Activated CD4-positive, alpha-beta T cell treated with anti-CD3 and anti-CD28 coated beads for 1 hour (primary cell): ENCODE data around the gene IGSF8.
"Not testable (repeated sequence)": the region's sequence is repeated elsewhere in the genome, so short reads cannot be mapped to it uniquely, and the experiment has no call there.

Experiments
- DNase-seq: peaks from one replicate; pipeline ENCODE4 v3.0.0-alpha.2; 2020

IGSF8 gene

DNA sequence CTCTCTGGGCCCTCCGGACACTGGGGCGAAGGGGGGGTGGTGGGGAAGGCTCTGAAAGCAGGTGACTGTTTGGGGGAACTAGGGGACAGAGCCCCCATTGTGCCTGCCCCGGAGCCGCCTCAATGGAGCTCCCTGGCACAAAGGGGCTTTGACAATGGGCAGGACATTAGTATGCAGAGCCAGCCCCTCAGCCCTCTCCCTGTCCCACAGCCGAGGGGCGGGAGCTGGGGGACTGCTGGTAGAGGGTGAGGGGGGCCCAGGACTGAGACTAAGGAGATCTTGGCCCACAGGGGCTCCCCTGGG, 36.2 kb downstream of the IGSF8 start:
- no peak for DNase-seq

DNA sequence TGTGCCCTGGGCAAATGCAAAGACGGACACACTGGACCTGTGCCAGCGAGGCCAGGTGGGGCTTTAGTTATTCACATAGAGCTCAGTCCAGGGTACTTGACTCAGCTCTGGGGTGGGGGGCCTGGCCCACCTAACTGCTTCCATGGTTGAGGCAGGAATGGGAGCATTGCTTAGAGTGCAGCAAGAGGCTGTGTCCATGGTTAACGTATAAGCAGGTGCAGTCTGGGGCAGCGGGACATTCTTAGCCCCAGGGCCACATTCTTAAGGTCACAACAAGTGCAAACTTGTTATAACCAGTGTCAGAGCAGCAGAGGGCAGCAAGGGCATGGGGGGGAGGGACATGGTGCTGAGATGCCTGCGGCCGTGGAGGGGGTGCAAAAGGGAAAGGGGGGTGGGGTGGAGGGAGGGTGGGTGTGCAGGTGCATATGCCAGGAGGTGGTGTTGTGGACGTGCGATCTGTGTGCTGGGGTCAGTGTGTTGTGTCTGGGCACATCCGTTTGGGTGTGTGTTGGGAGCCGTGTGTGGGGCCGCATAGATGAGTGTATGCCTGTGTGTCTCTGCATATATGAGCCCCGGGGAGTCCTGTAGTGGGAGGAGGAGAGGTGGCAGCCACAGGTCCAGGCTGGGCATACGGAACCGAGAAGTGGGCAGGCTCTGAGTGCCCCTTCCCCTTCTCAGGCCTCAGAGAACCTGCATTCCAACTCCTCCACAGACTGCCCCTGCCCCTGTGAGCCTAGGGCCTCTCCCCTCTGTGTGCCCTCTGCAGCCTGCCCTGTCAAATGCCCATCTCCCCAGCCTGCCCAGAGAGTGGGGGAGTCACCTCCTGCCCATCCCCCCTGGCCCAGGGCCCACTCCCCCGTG, 36.8 kb downstream of the IGSF8 start:
- DNase-seq: no peak

DNA sequence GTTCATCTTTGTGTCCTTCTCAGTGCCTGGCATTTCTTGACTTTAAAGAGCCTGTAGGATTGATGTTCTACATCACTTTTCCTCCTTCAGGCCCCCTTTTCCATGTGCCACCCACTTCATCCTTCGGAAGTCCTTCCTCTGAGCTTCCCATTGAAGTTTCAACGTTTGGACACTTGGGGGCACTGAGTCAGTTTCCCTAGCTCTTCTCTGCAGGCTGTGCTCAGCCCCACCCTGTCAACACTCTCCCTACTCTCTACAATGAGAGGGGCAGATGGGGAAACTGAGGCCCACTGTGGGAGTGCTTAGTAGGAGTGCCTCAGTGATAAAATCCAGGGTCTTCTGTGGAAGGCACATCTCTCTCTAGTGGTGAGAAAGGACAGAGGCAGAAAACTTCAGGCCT, 40.3 kb downstream of the IGSF8 start:
- DNase-seq: no peak

DNA sequence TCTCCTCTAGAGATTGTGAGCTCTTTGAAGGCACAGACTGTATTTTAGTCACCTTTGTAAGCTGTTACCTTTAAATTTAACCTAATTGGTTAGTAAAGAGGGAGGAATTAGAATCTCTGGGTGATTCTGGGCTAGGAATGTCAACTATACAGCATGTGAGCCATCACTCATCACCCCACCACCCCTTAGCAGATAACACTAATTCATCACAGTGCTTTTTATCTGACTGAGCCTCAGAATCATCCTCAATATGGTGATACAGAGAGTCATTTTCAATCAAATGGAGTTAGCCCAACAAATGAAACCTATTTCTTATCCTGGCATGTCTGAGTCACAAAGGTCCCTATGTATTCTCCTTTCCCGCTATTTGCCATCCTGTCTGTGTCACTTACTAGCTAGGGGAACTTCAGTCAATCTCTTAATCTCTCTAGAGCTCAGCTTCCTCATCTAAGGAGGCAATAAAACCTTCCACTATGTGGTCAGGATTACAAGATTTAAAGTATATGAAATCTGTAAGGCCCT, 41.7 kb downstream of the IGSF8 start:
- DNase-seq: no peak

DNA sequence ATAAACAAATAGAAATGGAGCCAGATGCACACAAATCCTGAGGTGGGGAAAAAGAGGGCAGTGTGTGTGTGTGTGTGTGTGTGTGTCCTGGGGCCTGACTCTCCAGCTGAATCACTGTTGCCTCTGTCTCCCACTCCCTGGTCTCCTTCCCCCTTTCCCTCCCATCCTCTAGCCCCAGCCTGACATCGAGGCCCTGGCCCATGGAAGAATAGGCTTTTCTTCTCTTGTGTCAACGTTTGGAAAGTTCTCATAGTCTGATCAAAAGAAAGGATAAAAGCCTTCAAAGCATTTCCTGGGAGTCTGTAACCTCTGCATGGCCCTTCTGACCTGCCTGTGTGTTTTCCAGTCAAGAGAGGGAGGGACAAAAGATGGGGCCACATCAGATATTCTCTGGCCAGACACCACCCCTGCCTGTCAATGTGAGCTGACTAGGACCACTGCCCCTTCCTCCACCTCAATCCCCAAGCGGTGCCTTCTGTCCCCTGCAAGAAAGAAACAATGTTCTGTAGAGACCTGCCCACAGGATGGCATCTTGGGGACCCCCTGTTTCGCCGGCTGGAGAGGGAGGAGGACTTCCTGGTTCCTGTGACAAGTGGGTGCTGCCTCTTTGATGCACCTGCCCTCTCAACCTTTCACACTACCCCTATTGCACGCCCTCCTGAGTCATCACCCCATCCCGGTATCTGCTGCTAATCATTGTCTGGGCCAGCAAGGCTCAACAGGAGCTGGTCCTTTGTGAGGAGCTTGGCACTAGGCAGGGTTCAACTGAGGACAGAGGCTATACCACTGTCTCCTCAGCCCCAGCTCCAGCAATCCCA, 44.7 kb downstream of the IGSF8 start:
- DNase-seq: no peak

DNA sequence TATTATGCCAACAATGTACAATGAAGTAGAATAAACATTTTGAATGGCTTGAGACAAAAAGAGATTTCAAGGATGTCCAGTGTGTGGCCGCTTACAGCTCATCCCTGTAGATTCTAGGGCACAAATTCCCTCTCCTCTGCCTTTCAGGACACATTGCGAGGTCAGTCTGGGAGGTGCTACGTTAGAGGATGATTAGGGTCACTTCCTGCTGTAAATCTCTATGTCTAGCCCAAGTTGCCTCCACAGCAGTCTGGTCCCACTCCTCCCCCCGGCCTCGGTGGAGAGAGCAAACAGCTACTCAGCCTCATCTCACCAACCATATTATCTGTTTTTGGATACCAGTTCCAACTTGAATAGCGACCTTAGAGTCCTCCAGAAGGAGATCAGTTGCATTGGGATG, 45.5 kb downstream of the IGSF8 start:
- no peak for DNase-seq

DNA sequence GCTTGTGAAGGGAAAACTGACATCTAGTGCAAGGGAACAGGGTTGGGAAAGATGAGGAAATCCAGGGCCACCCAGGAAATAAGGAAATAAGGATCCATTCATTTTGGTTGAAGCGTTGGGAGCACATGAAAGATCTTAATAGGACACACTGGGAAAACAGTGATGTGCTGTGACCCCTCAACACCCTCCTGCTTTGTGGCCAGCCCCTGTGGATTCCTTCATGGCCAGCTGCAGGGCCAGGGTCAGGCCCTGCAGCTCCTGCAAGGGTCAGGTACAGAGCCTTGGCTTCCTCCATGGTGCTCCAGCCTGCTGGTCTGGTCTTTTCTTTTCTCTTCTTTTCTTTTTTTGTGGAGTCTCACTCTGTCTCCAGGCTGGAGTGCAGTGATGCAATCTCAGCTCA, 47.8 kb downstream of the IGSF8 start:
- DNase-seq: no peak

DNA sequence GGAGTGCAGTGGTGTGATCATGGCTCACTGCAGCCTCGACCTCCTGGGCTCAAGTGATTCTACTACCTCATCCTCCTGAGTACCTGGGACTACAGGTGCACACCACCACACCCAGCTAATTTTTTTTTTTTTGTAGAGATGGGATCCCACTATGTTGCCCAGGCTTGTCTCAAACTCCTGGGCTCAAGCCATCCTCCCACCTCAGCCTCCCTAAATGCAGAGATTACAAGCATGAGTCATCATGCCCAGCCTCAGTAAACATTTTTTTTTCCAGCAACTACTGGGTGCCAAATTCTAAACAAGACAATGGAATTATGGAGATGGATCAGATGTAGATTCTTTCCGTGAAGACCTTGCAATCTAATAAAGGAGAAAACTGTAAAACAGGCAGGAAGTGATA, 48.2 kb downstream of the IGSF8 start:
- DNase-seq: not testable (repeated sequence)

DNA sequence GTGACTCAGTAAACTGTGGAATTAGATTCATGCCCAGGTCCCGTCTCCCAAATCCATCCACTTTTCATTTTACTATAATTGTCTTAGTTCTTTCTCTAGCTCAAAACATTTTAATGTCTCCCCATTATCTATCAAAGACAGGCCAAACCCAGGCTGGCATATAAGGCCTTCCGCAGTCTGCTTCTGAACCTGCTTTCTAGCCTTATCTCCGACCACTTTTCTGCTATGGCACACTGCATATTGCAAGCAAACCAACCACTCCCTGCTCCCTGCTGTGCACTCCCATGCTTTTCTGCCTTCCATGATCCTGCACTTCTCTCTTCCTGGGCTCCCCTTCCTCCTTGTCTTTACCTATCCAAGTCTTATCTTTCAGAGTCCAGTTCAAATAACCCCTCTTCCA, 49.3 kb downstream of the IGSF8 start:
- no peak for DNase-seq

DNA sequence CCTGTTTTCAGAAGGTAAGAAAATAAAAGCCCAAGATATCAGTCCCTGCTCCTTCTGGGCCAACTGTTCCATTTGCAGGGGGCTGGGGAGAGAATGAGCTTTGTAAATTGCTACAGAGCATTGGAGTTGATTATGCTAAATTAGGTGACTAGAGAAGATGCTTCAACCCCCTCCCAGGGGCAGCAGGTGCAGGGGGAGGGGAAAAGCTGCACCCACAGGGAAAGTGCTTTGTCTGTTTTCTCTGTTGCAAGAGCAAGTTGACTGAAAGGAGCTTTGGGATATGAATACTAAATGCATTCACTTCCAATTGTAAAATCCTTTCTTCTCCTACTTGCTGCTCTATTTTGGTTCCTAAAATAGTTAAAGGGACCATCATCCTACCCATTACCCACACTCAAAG, 50.1 kb downstream of the IGSF8 start:
- no peak for DNase-seq

DNA sequence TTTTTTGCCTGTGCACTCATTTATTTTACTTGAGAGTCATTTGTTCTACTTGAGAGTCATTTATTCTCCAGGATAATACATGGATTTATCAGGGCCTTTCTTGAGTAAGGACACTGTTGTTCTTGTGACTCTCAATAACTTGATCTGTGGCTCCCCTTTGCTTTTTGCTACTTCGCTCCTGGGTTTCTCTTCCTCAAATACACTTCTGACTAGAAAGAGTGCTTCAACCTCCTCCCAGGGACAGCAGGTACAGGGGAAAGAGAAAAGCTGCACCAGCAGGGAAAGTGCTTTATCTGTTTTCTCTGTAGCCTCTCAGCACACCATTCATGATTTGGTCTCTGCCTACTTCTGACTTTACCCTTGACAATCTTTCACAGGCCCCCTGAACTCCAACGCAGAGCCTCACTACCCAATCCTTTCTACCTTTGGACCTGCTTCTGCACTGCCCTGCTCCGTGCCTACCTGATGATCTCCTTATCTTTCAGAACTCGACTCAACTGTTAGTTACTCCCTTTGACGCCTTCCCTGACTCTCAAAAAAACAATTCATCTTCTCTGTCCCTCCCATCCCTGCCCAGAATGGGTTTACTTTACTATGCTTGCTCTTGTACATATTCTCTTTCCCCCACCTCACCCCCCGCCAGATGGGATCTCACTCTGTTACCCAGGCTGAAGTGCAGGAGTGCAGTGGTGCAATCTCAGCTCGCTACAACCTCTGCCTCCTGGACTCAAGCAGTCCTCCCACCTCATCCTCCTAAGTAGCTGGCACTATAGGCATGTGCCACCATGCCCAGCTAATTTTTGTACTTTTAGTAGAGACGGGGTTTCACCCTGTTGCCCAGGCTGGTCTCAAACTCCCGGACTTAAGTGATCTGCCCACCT, 51.1 kb downstream of the IGSF8 start:
- DNase-seq: no peak

DNA sequence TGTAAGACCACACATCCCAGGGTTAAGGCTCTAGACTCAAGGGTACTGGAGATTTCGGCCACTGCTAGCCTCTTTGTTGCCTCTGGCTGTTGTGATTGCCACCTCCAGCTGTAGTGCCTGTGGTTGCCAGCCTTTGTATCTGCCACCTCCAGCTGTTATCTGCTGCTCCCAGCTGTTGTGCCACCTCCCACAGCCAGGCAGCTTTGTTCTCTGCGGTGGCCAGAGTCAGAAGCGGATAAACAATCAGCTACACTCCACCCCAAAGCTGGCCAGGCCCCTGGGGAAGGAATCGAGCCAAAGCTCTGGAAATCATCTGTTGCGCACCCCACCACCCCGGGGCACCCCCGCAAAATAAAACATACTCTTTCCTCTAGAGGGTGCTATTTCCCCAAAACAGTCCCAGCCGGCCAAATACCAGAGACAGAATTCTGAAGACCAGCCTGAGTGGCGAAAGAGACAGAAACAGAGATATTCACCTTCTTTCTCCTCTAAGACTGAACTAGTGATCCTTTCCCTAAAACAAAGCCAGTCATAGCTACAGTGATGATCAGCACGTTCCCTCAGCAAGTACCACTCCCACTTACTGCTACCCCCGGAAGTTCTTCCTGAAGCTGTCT, 51.8 kb downstream of the IGSF8 start:
- no peak for DNase-seq

DNA sequence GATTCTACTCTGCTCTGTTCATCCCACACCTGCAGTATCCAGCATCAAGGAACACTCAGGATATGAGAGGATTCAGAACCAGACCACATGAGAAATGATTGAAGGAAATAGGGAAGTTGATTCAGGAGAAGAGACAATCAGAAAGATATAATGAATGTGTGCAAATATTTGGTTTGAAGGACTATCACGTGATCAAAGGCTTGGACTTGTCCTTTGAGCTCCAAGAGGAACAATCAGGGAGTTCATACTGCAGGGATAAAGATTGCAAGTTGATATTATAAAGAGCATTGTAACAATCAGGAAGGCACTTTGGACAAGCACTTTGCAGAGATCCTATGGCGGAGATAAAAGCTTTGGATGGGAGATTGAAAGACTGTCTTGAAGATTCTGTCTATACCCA, 52.8 kb downstream of the IGSF8 start:
- DNase-seq: no peak

DNA sequence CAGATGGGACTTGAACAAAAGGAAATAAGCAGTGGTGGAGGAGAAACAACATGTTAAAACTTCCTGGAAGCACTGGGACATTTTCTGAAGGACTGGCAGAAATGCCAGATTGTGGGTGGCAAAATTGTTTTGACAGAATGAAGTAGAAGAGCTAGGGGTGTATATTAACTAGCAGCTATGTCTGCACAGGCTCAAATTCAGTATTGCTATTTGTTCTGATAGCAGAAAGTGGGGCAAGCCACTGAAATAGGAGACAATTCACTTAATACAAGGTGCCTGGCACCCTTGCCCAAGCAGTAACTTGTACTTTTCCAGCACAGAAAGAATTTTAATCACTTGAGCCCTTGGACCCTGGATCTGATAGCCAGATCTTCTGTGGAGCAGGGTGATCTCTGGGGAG, 54.9 kb downstream of the IGSF8 start:
- DNase-seq: no peak
